Left kidney (tissue), 2 donors: ENCODE results near the gene POMC. TPM values are rescaled to one million over a fixed set of nuclear protein-coding genes. Genes with fewer than 3 reads are reported as not detected.
"Not testable (repeated sequence)": the region's sequence is repeated elsewhere in the genome, so short reads cannot be mapped to it uniquely, and the experiment has no call there.

ENCODE experiments used
- DNase-seq: peaks from one replicate; pipeline ENCODE4 v3.0.0-alpha.2; 2013
- polyA plus RNA-seq: library from polyadenylated mRNA; unstranded; fragments of 120-200 nt; gene quantifications from one replicate; pipeline ENCODE4 v1.2.1, GENCODE V29; 2013; ENCODE audit not compliant: insufficient read length

POMC gene
- polyA plus RNA-seq, 1 donor, result 8.4 TPM

GRCh38 chr2:25178976-25179375 lies 10.6 kb upstream of the POMC start:
- DNase-seq, result no peak

GRCh38 chr2:25177211-25177611 lies 8.8 kb upstream of the POMC start:
- no peak for DNase-seq

- no peak for DNase-seq
Observed at GRCh38 chr2:25176541-25177181, 8.3 kb upstream of the POMC start.

- DNase-seq, result no peak
Observed at GRCh38 chr2:25176138-25176537, 7.8 kb upstream of the POMC start.

- no peak for DNase-seq
Observed at GRCh38 chr2:25174192-25174861, 5.9 kb upstream of the POMC start.

- DNase-seq, result no peak
Observed at GRCh38 chr2:25173719-25174118, 5.3 kb upstream of the POMC start.

- DNase-seq, result no peak
Observed at GRCh38 chr2:25170888-25171287, 2.5 kb upstream of the POMC start.

- no peak for DNase-seq
Observed at GRCh38 chr2:25169073-25169470, 692 bp upstream of the POMC start.

- no peak for DNase-seq
Observed at GRCh38 chr2:25165992-25166875, 2.1 kb downstream of the POMC start.

GRCh38 chr2:25164561-25164960 lies 3.8 kb downstream of the POMC start:
- no peak for DNase-seq

GRCh38 chr2:25162061-25162460 lies 6.3 kb downstream of the POMC start:
- DNase-seq, result not testable (repeated sequence)

- DNase-seq, result no peak
Observed at GRCh38 chr2:25161055-25161781, 7.2 kb downstream of the POMC start.

- DNase-seq, result no peak
Observed at GRCh38 chr2:25160376-25160775, 8.0 kb downstream of the POMC start.

GRCh38 chr2:25159949-25160348 lies 8.4 kb downstream of the POMC start:
- no peak for DNase-seq

GRCh38 chr2:25158096-25158852 lies 10.1 kb downstream of the POMC start:
- no peak for DNase-seq

GRCh38 chr2:25155401-25155800 lies 13.0 kb downstream of the POMC start:
- DNase-seq, result no peak

GRCh38 chr2:25151718-25152117 lies 16.7 kb downstream of the POMC start:
- DNase-seq, result no peak

- not testable (repeated sequence) for DNase-seq
Observed at GRCh38 chr2:25150993-25151392, 17.4 kb downstream of the POMC start.

GRCh38 chr2:25149646-25150045 lies 18.7 kb downstream of the POMC start:
- no peak for DNase-seq

- DNase-seq, result no peak
Observed at GRCh38 chr2:25146896-25147295, 21.5 kb downstream of the POMC start.

- DNase-seq, result no peak
Observed at GRCh38 chr2:25145803-25146202, 22.6 kb downstream of the POMC start.

GRCh38 chr2:25141120-25141519 lies 27.3 kb downstream of the POMC start:
- no peak for DNase-seq
